Omental fat pad (tissue), 4 donors: ENCODE results near the gene PHRF1. TPM values are rescaled to one million over a fixed set of nuclear protein-coding genes. Genes with fewer than 3 reads are reported as not detected.

Experiments
- ATAC-seq: fragments of 150-250 bp; one replicate; pipeline ENCODE4 v1.9.1; 2016; ENCODE audit warnings: mild to moderate bottlenecking, moderate library complexity; ENCODE audit not compliant: low FRiP score
- DNase-seq: peaks from one replicate; pipeline ENCODE4 v3.0.0-alpha.2; 2019; ENCODE audit warnings: low spot score
- total RNA-seq, 4 donors: library from RNA; depleted of rRNA; stranded (reverse); fragments of >200 nt; gene quantifications; one replicate each; pipeline ENCODE4 v1.1.0, GENCODE V29; 2016
- TF ChIP-seq, protein P1 (sequence below), 3 donors: fragments of 450-650 bp; IDR thresholded peaks; one replicate each; pipeline ENCODE4 v1.5.1; 2016 to 2017; ENCODE audit warnings: antibody characterized with exemption in 3 of 3, mild to moderate bottlenecking in 3 of 3, moderate library complexity in 2 of 3

The PHRF1 gene
- total RNA-seq, 4 donors from 2014 or later = 14.7 to 34.9 (median 22.4) TPM

DNA sequence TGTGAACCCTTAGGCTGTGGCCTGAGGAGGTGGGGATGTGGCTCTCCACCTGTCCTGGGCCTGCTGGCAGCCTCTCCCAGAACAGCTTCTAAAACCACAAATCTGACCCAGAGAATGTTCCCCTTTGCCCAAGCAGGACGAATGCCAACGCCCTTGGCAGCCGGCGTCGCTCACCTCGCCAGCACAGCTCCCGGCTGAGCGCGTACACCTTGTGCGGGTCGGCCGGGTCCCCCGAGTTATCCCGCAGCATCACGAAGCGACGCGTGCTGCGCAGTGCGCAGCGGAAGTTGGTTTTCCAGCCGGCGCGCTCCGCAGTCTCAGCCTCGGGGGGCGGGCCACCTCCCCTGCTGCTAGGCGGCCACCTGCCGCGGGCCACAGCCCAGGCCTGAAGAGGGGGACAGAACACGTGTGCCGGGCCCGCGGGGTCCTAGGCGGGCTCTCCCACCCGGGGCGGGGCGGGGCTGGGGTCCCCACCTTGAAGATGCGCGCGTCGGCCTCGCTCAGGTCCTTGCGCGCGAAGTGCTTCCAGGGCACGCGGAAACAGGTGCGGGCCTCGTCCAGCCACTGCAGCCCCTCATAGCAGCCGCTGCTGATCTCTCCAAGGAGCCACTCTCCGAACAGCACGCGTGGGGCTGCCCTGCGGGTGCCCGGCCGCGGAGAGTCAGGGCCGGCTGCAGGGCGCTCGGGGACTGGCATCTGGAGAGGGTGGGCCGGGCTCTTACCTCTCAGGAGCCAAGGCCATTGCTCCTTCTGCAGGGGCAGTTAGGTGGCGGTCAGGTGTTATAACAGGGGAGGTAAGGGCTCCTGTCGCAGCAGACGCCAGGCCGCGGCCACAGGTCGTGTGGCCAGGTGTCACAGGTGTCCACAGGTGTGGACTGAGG, 38.6 kb downstream of the PHRF1 start:
- TF ChIP-seq, protein P1, sequence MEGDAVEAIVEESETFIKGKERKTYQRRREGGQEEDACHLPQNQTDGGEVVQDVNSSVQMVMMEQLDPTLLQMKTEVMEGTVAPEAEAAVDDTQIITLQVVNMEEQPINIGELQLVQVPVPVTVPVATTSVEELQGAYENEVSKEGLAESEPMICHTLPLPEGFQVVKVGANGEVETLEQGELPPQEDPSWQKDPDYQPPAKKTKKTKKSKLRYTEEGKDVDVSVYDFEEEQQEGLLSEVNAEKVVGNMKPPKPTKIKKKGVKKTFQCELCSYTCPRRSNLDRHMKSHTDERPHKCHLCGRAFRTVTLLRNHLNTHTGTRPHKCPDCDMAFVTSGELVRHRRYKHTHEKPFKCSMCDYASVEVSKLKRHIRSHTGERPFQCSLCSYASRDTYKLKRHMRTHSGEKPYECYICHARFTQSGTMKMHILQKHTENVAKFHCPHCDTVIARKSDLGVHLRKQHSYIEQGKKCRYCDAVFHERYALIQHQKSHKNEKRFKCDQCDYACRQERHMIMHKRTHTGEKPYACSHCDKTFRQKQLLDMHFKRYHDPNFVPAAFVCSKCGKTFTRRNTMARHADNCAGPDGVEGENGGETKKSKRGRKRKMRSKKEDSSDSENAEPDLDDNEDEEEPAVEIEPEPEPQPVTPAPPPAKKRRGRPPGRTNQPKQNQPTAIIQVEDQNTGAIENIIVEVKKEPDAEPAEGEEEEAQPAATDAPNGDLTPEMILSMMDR (IDR thresholded peaks at IDR 0.05) = no peak
- no peak for DNase-seq
- no peak for ATAC-seq

DNA sequence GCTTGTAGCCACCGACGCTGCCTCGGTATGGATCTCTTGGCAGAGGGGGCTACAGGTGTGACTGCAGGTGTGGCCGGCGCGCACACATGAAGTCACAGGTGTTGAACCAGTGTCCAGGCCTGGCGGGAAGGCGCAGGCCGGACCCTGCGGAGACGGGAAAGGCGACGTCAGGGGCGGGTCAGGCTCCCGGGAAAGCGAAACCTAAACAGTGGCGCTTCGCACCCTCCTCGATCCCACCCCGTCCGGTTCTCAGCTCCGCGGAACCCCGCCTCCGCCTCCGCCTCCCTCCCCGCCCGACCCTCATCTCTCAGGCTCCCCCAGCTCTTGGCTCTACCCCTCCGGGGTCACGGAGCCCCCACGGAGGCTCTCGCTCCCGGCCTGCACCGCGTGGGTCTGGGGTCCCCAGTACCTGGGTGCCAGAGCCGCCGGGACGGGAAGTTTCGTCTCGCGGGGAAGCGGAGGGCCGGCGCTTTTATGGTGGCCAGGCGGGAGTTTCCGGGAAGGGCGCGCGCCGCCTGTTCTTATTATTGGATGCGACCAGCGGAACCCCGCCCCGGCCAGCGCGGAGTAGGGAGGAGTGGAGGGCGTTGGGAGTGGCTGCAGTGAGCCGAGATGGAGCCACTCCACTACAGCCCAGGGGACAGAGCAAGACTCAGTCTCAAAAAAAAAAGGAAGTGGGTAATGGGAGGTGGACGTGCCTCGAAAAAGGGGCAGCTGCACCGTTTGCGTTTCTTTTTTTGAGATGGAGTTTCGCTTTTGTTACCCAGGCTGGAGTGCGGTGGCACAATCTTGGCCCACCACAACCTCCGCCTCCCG, 39.4 kb downstream of the PHRF1 start, which contains the start of gene IRF7:
TSS of gene IRF7 (minus strand) at position 447 of the 816 bp plus-strand sequence. CDS start 586 bp downstream, outside the sequence.
- peak; percentile 94 for DNase-seq
- peak; percentile 81 for ATAC-seq
- TF ChIP-seq, protein P1 (IDR thresholded peaks at IDR 0.05) = no peak

DNA sequence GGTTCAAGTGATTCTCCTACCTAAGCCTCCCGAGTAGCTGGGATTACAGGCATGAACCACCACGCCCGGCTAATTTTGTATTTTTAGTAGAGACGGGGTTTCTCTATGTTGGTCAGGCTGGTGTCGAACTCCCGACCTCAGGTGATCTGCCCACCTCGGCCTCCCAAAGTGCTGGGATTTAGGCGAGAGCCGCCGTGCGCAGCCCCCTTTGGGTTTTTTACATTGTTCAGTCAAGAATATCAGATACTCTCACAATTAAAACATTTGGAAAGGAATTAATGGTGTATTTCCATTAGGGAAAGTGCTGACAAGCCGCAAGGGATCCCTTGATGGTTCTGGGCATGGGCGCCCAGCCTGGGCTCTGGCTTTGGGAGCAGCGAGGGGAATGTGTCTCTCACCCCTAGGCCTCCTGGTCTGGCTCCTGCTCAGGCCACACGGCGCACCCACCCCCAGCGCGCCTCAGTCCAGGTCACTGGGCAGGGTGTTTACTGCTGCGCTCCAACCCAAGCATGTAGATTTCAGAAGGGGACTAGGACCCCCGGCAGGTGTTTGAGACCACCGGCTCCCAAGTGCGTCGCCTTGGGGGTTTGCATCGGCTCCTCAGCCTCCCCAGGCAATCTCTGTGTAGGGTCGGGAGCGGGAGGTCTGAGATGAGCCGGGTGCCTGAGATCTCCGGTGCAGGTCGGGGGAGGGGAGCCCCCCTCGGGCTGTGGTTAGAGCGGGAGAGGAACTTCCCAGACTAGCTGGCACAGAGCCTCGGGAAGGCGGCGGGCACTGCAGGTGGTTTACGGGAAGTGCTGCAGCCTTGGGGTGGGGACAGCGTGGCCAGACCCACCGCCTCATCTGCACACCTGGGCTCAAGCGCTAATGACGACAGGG, 40.3 kb downstream of the PHRF1 start:
- DNase-seq = no peak
- TF ChIP-seq, protein P1 (IDR thresholded peaks at IDR 0.05) = no peak
- ATAC-seq = no peak

DNA sequence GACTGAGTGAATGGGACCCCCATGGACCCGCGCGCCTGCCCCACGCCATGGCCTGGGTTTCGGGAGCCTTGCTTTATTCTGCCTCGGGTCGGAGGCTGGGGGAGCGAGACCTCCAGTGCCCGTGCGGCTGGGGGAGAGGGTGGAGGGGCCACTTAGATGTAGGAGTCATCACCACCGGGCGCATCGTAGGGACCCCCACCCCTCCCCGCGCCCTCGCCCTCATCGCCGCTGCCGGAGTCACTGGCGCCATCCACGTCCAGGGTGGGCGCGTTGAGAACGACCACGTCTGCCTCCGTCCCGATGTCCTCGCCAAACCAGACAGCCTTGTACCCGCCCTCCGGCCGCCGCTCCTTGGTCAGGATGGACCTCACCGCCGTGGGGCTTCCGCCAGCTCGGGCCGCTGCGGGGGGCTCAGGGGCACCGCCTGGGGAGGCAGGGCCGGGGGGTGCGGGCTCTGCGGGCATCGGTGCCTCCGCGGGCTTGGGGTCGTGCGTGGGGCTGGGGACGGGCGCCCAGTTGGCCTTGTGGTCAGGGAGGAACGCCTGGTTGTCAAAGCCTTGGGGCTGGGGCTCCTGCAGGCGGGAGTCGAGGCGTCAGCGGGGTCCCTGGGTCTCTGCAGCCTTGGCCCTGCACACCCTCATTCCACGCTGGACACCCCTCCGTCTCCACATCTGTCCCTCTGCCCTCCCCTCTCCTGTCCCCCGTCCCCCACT, 41.1 kb downstream of the PHRF1 start:
- DNase-seq (no peak), ATAC-seq (no peak)
- TF ChIP-seq, protein P1 (IDR thresholded peaks at IDR 0.05) = no peak

DNA sequence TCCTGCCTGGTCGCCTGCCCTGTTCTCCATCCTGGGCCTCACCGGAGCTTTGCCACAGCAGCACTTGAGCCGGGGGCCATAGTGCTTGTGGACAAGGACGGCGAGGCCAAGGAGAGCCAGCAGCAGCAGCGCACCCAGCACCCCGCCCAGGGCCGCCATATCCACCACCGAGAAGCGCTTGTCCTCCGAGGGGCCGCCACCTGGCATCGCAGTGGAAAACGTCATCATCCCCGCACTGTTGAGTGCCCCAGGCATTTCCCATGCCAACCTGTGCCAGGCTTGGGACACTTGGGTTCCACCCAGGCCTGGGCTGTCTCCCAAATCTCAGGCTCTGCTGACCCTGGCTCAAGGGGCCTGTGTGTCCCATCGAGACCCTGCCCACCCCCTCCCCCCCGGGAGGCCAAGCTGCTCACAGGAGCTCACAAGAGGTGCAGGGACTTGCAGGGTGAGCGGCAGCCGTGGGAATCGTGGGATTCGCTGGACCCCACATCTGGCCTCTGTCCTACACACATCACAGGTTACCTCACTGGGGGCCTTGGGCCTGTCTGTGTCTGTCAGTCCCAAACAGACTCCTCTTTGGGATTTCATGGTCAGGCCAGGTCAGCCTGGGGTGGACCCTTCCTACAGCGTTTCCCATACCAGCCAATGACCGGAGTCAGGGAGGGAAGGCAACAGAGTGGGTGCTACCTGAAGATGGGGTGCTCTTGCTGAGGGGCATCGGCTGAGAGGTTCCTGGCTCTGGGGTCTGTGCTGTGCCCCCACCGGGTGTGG, 41.8 kb downstream of the PHRF1 start:
- DNase-seq (no peak), ATAC-seq (no peak)
- TF ChIP-seq, protein P1 (IDR thresholded peaks at IDR 0.05) = no peak
